H1 (cell line): ENCODE data around the gene NUTM2B. TPM values are rescaled to one million over a fixed set of nuclear protein-coding genes. Genes with fewer than 3 reads are reported as not detected.
"Not testable (repeated sequence)": the region's sequence is repeated elsewhere in the genome, so short reads cannot be mapped to it uniquely, and the experiment has no call there.

ENCODE experiments used
- CTCF ChIA-PET: fragments of 300-600 bp; sonication (Branson Sonifier 250); formaldehyde crosslinking; loops from one replicate; lab custom pipeline; 2021; ENCODE audit not compliant: partially characterized antibody; lab: Charles Lee
- POLR2A ChIA-PET: fragments of 300-600 bp; sonication (Branson Sonifier 250); formaldehyde crosslinking; loops from one replicate; lab custom pipeline; 2021; ENCODE audit warnings: inconsistent platforms; ENCODE audit not compliant: partially characterized antibody; lab: Charles Lee
- DNase-seq, 2 experiments: peaks; one replicate each; pipeline versions ENCODE4 v3.0.0 to v3.0.0-alpha.2; 2010 to 2022; ENCODE audit warnings: low spot score in 2 of 2, low read depth in 1 of 2, mixed read lengths in 1 of 2
- FAIRE-seq: peaks from 2 replicates; lab custom pipeline; 2011; peaks lifted over from hg19 to GRCh38; lab: Jason Lieb, UNC
- H2AFZ ChIP-seq: 2 replicates; pipeline ENCODE4 v1.8.1; 2012; ENCODE audit warnings: low read length, inconsistent platforms
- H2AK5ac ChIP-seq: 2 replicates; pipeline ENCODE4 v1.6.1; 2013; ENCODE audit warnings: low read depth, low read length
- H2BK120ac ChIP-seq: replicated peaks from 2 replicates; pipeline ENCODE3; 2013; ENCODE audit warnings: low read depth, low read length, inconsistent platforms
- H2BK12ac ChIP-seq: 2 replicates; pipeline ENCODE4 v1.6.1; 2013; ENCODE audit warnings: low read depth, low read length
- H2BK15ac ChIP-seq: 2 replicates; pipeline ENCODE4 v1.6.1; 2013; ENCODE audit warnings: low read length
- H2BK20ac ChIP-seq: 2 replicates; pipeline ENCODE4 v1.6.1; 2013; ENCODE audit warnings: low read length
- H2BK5ac ChIP-seq: 2 replicates; pipeline ENCODE4 v1.6.1; 2013; ENCODE audit warnings: low read depth, low read length
- H3K14ac ChIP-seq: 2 replicates; pipeline ENCODE4 v1.6.1; 2013; ENCODE audit warnings: inconsistent platforms; ENCODE audit not compliant: insufficient read length
- H3K18ac ChIP-seq: 2 replicates; pipeline ENCODE4 v1.6.1; 2013; ENCODE audit warnings: low read length; ENCODE audit errors: extremely low read depth
- H3K23ac ChIP-seq: 2 replicates; pipeline ENCODE4 v1.6.1; 2013; ENCODE audit warnings: inconsistent platforms; ENCODE audit not compliant: insufficient read length
- H3K23me2 ChIP-seq: 2 replicates; pipeline ENCODE4 v1.6.1; 2013; ENCODE audit warnings: low read depth, low read length
- H3K27ac ChIP-seq: 2 replicates; pipeline ENCODE4 v1.6.1; 2011; ENCODE audit warnings: low read depth, low read length, inconsistent platforms
- H3K27me3 ChIP-seq, 4 experiments: replicated peaks in 1 of 4; 1 replicate in 1 of 4; 2 replicates in 3 of 4; pipeline versions ENCODE4 v1.6.1 to v1.8.1; 2011 to 2013; ENCODE audit warnings: low read length in 3 of 4, mild to moderate bottlenecking in 3 of 4, inconsistent platforms in 2 of 4, mixed read lengths in 2 of 4, moderate library complexity in 1 of 4; ENCODE audit not compliant: control insufficient read depth in 3 of 4, insufficient read depth in 3 of 4; ENCODE audit errors: extremely low read depth in 1 of 4
- H3K36me3 ChIP-seq, 4 experiments: 2 replicates each; pipeline versions ENCODE4 v1.6.1 to v1.8.1; 2011 to 2013; ENCODE audit warnings: mild to moderate bottlenecking in 4 of 4, low read length in 3 of 4, moderate library complexity in 2 of 4, control low read depth in 1 of 4, inconsistent platforms in 1 of 4; ENCODE audit not compliant: insufficient read depth in 4 of 4, control insufficient read depth in 2 of 4
- H3K4ac ChIP-seq: replicated peaks from 2 replicates; pipeline ENCODE3; 2013; ENCODE audit warnings: low read length, low read depth, mixed read lengths, inconsistent platforms; ENCODE audit not compliant: insufficient read length
- H3K4me1 ChIP-seq, 4 experiments: replicated peaks in 1 of 4; 1 replicate in 1 of 4; 2 replicates in 3 of 4; pipeline versions ENCODE4 v1.6.1 to v1.8.1; 2011 to 2013; ENCODE audit warnings: low read length in 3 of 4, inconsistent platforms in 2 of 4, mixed read lengths in 1 of 4; ENCODE audit not compliant: insufficient read depth in 4 of 4, control insufficient read depth in 3 of 4
- H3K4me2 ChIP-seq, 2 experiments: 2 replicates each; pipeline versions ENCODE4 v1.6.1 to v1.8.1; 2011 to 2013; ENCODE audit warnings: low read depth in 2 of 2, low read length in 2 of 2, control low read depth in 1 of 2, inconsistent platforms in 1 of 2, mild to moderate bottlenecking in 1 of 2; ENCODE audit not compliant: insufficient read depth in 1 of 2
- H3K4me3 ChIP-seq, 4 experiments: fragments of 200-600, 300-600 bp in 1 of 4; sonication (generic), shearing (Covaris generic), sonication (Bioruptor Twin) in 1 of 4; 2 replicates each; pipeline versions ENCODE4 v1.5.1 to v1.8.1; 2011 to 2016; ENCODE audit warnings: low read length in 4 of 4, low read depth in 3 of 4, control low read depth in 2 of 4, inconsistent platforms in 2 of 4, mild to moderate bottlenecking in 2 of 4, mixed read lengths in 1 of 4, moderate library complexity in 1 of 4; ENCODE audit not compliant: insufficient read depth in 2 of 4; ENCODE audit errors: extremely low read depth in 1 of 4
- H3K56ac ChIP-seq: replicated peaks from 2 replicates; pipeline ENCODE3; 2013; ENCODE audit warnings: low read depth, mild to moderate bottlenecking, mixed read lengths, low read length, inconsistent platforms; ENCODE audit not compliant: insufficient read length
- H3K79me1 ChIP-seq: 2 replicates; pipeline ENCODE4 v1.6.1; 2013; ENCODE audit warnings: low read depth, low read length, control low read depth
- H3K79me2 ChIP-seq, 2 experiments: 2 replicates each; pipeline versions ENCODE4 v1.6.1 to v1.8.1; 2012 to 2013; ENCODE audit warnings: low read length in 2 of 2, mild to moderate bottlenecking in 2 of 2, inconsistent platforms in 1 of 2; ENCODE audit not compliant: insufficient read depth in 2 of 2, control insufficient read depth in 1 of 2
- H3K9ac ChIP-seq, 4 experiments: replicated peaks in 1 of 4; 1 replicate in 1 of 4; 2 replicates in 3 of 4; pipeline versions ENCODE4 v1.6.1 to v1.8.1; 2011 to 2013; ENCODE audit warnings: low read depth in 3 of 4, low read length in 3 of 4, control low read depth in 2 of 4, mild to moderate bottlenecking in 2 of 4, moderate library complexity in 2 of 4, inconsistent platforms in 1 of 4; ENCODE audit errors: extremely low read depth in 1 of 4
- H3K9me3 ChIP-seq, 2 experiments: 2 replicates each; pipeline versions ENCODE4 v1.6.1 to v1.8.1; 2012 to 2013; ENCODE audit warnings: mild to moderate bottlenecking in 2 of 2, moderate library complexity in 2 of 2, control low read depth in 1 of 2, inconsistent platforms in 1 of 2, low read depth in 1 of 2, low read length in 1 of 2, mixed read lengths in 1 of 2; ENCODE audit not compliant: insufficient read depth in 2 of 2
- H4K20me1 ChIP-seq, 2 experiments: replicated peaks in 1 of 2; 2 replicates each; pipeline versions ENCODE3 to v1.8.1; 2011 to 2013; ENCODE audit warnings: inconsistent platforms in 2 of 2, low read length in 2 of 2, mild to moderate bottlenecking in 1 of 2; ENCODE audit not compliant: insufficient read depth in 2 of 2, control insufficient read depth in 1 of 2
- H4K5ac ChIP-seq: 2 replicates; pipeline ENCODE4 v1.6.1; 2013; ENCODE audit warnings: low read length, low read depth, mixed read lengths, inconsistent platforms; ENCODE audit not compliant: insufficient read length
- H4K8ac ChIP-seq: 2 replicates; pipeline ENCODE4 v1.8.0; 2013; ENCODE audit warnings: mild to moderate bottlenecking, moderate library complexity, low read length, inconsistent platforms; ENCODE audit not compliant: insufficient read depth; ENCODE audit errors: extremely low read depth
- H4K91ac ChIP-seq: replicated peaks from 2 replicates; pipeline ENCODE3; 2013; ENCODE audit warnings: low read length, mixed read lengths, inconsistent platforms; ENCODE audit not compliant: insufficient read length
- WGBS, 2 experiments: shearing (Covaris generic) in 1 of 2; methylation state at CpG; one replicate each; pipeline versions ENCODE4 v1.1.6 to v1.1.7; 2013 to 2015; ENCODE audit warnings: low lambda C conversion rate in 2 of 2, mixed read lengths in 2 of 2, inconsistent platforms in 1 of 2, low coverage in 1 of 2, missing lambda C conversion rate in 1 of 2; ENCODE audit not compliant: insufficient replicate concordance in 2 of 2, insufficient coverage in 1 of 2, insufficient read length in 1 of 2; ENCODE audit errors: extremely low coverage in 1 of 2, missing lambda C conversion rate in 1 of 2; 5-methylcytosine and 5-hydroxymethylcytosine counted together
- polyA plus RNA-seq, 7 experiments: library from polyadenylated mRNA; depleted of rRNA in 3 of 7; stranded (reverse) in 5 of 7; unstranded in 2 of 7; fragments of >200 nt in 5 of 7; fragments of 200-250 nt in 2 of 7; gene quantifications; 1 replicate in 5 of 7; 2 replicates in 1 of 7; 4 replicates in 1 of 7; pipeline versions ENCODE4 v1.2.1 to v1.2.3, GENCODE V29; 2011 to 2013; ENCODE audit warnings: missing spikeins in 2 of 7, mixed read lengths in 2 of 7
- total RNA-seq: library from RNA; stranded (reverse); fragmentation: NEBNext Ultra II Directional; extraction: Animal tissue kit (Norgen Biotek cat#: 25700); gene quantifications from 2 replicates; pipeline ENCODE4 v1.2.1, GENCODE V29; 2021

Gene NUTM2B
- total and polyA plus RNA-seq, 2 of the 8 experiments (the other 6 are each of a cell fraction or from before 2014, with no cell fraction given) = 0.17 to 0.20 TPM

DNA sequence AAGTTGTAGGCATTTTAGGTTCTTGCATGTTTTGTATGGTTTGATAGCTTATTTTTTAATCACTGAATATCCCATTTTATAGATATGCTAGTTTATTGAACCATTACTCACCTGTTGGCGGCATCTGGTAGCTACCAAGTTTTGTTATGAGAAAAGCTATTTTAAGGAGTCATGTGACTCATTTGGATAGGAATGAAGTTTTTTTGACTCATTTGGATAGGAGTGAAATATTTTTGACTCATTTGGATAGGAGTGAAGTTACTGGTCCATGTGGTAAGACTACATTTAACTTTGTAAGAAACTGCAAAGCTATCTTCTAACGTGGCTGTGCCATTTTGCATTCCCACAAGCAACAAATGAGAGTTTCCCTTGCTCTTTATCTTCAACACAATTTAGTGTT lies 28.1 kb upstream of the NUTM2B start:
- H3K23ac ChIP-seq, H4K5ac ChIP-seq, H3K18ac ChIP-seq, H3K9me3 ChIP-seq, H4K91ac ChIP-seq, H4K20me1 ChIP-seq, FAIRE-seq, POLR2A ChIA-PET, H3K4ac ChIP-seq, H2AFZ ChIP-seq, H3K27ac ChIP-seq, H3K4me2 ChIP-seq, H4K8ac ChIP-seq, H3K4me3 ChIP-seq, H3K56ac ChIP-seq, H2BK15ac ChIP-seq, H3K36me3 ChIP-seq, DNase-seq, H3K9ac ChIP-seq, H2BK5ac ChIP-seq, H3K79me1 ChIP-seq, H3K23me2 ChIP-seq, H2AK5ac ChIP-seq, H3K14ac ChIP-seq, H3K79me2 ChIP-seq, H2BK120ac ChIP-seq, H3K4me1 ChIP-seq, H2BK20ac ChIP-seq, H3K27me3 ChIP-seq, H2BK12ac ChIP-seq: not testable (repeated sequence)
- CTCF ChIA-PET = interaction anchor here (0.7 kb wide), 1 partner anchor 1247 kb away, joined by 3 read pairs; no protein-coding TSS in a partner anchor
- WGBS, 2 experiments = 62% methylated on average over 2 of the region's 2 CpGs; no CpG with 5 or more reads in 1 of the 2 experiments
